GM18873 (cell line): ENCODE measurements around the gene SP5.
"Not testable (repeated sequence)": the region's sequence is repeated elsewhere in the genome, so short reads cannot be mapped to it uniquely, and the experiment has no call there.

Experiments
- ATAC-seq: cut with Tn5 transposase; IDR thresholded peaks from one replicate; pipeline ENCODE4 v1.9.1; 2021; ENCODE audit warnings: mild to moderate bottlenecking, moderate library complexity, moderate number of reproducible peaks; ENCODE audit not compliant: unreplicated experiment, low FRiP score

SP5 gene

DNA sequence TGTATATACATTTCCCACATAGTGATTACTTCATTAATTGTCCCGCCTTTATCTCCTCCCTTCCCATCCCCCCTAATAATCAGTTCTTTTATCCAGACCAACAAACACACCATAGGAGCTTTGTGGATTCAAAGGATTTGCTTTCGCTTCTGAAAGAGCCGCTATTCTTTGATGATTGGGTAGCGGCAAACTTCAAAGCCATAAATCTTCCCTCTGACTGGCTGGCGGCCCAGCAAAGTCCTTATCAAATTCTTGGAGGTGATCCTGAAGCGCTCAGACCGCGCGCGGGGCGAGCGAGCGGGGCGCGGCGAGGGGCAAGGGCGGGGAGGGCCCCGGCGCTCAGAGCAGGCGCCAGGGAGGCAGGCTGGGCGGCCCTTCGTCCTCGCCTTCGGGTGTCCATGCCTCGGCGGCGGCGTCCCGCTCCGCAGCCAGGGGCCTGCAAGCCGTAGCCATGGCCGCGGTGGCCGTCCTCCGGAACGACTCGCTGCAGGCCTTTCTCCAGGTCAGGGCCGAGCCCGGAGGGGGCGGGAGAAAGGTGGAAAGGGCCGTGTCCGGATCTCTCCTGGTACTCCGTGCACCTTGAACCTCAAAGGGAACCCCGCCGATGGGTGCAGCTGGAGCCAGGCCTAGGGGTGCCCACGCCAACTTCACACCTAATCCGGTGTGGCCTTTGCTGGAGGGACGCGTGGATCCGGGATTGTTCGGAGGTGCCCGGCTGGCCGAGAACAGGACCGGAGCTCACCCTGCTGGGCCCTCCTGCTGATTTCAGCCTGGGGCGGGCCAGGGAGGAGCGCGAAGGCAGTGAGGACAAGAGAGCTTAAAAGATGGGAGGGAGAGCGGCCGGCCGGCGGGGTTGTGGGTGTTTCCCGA, at the start of gene SP5:
Gene SP5, plus strand, starts transcription at position 276 of the 870 bp plus-strand sequence. Its CDS starts 176 bp downstream, at position 452.
- no peak for ATAC-seq

DNA sequence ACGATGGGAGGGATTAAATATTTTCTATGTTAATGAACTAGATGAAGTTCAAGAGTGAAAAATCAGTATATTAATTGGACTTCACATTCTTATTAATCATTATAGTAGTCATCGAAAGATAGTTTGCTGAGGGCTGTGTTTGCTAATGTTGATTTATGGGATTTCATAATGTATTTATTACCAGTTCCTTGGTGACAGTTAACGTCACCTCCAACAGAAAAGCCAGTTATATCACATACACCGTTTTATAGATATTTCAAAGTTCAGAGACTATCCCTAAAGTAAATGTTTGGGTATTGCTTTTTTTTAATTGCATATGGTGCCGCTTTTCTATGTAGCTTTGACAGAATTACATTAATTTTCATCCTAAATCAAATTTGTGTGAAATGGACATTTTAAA, 49.4 kb upstream of the SP5 start:
- no peak for ATAC-seq

DNA sequence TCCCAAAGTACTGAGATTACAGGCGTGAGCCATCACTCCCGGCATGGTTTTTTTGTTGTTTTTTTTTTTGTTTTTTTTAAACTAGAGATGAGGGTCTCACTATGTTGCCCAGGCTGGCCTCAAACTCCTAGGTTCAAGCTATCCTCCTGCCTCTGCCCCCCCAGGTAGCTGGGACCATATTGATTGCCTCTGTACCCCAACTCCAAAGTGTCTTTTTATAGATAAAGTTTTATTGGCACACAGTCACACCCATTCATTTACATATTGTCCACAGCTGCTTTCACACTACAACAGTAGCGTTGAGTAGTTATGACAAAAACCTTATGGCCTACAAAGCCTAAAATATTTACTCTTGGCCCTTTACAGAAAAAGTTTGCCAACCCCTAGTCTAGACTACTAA, 45.2 kb upstream of the SP5 start:
- no peak for ATAC-seq

DNA sequence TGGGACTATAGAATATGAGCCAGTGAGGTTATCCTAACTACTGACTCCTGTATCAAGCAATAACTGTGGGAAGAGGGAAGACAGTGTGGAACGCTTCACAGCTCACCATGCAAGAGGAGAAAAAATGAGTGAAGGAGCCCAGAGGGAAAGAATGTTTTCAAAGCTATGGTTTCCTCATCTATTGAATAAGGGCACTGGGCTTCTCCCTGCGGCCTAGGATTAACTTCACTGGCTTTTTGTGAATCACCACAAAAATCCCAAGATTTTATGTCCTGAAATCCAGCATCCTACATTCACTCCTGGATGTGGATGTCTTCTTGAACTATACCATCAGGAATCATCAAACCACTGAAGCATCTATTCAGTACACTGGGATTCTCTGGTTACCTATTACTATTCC, 44.5 kb upstream of the SP5 start:
- no peak for ATAC-seq

DNA sequence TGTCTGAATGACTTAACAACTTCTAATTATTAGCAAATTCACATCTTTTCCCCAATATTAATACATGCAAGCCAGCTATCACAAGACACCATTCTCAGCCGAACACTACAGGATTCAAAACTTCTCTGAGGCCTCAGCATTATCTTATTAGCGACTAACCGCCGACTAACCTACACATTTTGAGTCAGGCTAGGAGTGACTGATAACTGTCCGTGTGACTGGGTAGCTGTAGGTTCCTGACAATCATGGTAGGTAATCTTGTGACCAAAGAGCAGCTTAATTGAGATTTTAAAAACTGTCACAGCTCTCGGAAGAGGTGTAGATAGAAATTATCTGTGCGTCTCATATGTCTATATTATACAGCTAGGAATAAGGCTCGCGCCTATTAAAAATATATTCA, 44.1 kb upstream of the SP5 start:
- ATAC-seq, result no peak

DNA sequence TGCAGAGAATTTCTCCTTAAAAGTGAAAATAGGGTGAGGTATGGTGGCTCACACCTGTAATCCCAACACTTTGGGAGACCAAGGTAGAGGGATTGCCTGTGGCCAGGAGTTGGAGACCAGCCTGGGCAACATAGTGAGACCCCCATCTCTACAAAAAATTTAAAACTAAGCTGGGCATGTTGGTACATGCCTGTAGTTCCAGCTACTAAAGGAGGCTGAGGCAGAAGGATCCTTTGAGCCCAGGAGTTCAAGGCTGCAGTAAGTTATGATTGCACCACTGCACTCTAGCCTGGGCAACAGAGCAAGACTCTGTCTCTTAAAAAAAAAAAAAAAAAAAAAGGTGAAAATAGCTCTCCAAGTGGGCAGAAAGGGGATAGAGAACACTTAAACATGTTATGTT, 40.9 kb upstream of the SP5 start:
- not testable (repeated sequence) for ATAC-seq

DNA sequence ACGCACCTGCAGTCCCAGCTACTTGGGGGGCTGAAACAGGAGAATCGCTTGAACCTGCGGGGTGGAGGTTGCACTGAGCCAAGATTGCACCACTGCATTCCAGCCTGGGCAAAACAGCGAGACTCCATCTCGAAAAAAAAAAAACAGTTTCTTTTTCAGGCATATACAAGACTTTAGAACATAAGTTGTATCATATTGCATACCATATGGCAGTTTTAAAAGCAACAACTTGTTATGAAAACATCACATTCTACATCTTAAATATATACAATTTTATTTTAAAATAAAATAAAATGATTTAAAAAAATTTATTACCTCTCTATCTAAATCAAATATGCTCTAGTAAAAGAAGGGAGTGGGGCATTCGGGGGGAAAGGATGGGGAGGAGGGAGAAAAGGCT, 39.4 kb upstream of the SP5 start:
- ATAC-seq, result no peak

DNA sequence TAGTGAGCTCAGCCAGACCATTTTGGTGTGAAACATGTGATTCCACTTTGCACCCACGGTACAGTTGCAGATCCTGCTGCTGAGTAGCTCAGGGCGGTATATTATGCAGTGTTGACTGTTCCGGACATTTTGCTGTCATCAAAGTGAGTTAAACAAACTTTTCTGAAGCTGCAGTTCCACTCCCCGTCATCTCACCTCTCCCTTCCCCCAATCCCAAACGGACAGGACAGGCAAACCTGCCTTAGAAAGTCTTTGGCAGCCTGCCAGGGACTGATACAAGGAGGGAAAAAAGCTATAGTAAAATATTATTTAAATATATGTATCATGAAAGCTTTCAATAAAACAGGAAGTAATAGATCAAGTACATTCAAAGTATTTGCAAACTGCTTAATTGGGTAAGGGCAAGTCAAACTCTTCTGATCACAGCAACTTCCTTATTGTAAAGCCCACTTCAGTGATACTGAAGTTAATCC, 35.5 kb upstream of the SP5 start:
- ATAC-seq, result no peak

DNA sequence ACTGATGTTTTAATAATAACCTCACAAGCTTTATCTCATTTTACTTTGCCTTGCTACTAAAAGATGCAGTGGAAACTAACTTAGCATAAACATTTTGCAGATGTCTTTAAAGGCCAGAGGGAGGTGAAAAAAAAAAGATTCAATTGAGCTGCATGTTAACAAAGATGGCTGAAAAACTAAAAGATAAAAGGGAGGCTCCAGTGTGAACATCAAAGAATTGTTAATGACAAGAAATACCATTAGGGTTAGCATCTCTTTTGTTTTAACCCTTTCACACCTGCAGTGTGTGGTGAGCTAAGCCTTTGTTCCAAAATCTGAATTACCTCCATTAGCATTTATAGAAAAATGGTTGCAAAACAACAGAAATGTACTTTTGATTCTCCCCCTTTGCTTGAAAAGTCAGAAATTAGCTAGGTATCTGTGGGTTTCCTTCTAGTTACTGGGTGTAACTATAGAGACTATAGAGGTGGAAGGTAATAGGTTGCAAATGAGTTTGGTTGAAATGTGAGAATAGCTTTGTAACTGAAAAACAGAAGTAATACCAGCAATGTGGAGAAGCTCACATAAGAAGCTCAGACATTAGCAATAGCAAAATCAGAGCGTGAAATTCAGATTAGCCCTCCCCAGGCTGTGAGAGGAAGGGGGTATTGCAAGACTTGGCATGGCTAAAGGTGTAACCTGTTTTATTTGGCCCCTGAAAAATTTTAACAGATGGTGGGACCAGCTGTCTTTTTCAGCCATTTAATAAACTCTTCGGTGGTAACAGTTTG, 34.8 kb upstream of the SP5 start:
- ATAC-seq, result peak; percentile 69

DNA sequence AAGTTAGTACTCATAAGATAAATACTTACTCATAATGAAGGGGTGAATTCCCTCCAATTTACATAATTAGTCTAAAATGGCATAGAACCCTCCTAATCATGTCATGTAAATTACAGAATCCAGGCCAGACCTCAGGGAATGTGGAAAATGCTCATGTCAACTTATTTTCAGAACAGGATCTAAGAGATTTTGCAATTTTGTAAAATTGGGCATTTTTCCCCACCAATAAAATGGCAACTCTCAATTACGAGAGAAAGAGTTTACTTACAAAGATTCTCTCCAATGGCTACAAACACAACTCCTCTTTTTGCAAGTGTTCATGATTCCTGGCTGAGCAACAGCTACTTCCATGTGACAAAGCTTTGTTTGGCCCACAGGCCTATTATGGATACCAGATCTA, 33.8 kb upstream of the SP5 start:
- no peak for ATAC-seq

DNA sequence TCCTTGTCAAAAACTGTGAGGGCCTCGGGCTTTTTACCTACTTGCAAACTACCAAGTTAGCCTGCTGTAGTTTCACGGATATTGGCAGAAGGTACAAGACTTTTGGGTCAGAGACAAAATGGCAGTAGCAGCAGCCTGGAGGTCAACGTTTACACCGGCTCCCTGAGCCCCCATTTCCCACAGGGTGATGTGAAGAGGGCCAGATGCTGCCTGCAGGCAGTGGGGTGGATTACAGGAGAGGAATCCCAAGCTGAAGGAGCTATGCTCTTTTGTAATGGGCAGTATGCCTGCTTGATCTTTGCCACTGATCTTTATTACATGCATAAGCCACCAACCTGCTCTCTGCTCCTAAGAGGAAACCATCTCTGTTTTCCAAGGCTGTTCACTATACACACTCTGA, 29.5 kb upstream of the SP5 start:
- ATAC-seq, result no peak

DNA sequence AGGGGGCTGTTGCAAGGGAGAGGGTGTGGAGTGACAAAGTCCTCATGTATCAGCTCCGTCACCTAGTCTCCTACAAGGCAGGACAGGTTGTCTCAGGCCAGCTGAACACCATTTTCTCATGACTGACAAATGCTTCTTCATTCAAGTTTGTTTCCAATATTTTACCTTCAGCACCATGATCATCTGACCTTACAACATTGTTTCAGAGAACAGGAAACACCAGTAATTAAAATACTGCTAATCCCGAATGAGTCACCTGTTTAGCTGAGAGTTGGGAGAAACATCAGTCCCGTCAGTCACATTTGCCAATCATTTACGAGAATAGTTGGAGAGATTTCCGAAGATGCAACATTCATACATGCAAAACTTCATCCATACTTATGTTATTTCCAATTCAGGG, 25.7 kb upstream of the SP5 start:
- ATAC-seq, result no peak

DNA sequence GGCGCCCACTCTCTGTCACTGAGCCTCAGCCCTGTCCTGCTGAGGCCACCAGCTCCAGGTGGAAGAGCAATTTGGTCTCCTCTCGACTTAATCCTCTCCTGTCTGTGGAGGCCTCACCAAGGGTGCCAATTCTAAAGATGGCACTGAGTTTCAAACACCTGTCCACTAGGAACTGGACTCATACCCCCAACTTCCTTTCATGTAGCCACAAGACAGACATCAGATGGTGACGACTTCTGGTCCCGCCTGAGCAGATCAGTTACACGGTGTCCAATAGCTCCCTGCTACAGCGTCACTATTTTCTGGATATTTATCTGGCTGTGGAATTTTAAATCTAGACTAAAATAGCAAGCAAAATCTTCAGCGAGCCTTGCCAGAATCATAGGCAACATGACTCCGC, 24.5 kb upstream of the SP5 start:
- no peak for ATAC-seq

DNA sequence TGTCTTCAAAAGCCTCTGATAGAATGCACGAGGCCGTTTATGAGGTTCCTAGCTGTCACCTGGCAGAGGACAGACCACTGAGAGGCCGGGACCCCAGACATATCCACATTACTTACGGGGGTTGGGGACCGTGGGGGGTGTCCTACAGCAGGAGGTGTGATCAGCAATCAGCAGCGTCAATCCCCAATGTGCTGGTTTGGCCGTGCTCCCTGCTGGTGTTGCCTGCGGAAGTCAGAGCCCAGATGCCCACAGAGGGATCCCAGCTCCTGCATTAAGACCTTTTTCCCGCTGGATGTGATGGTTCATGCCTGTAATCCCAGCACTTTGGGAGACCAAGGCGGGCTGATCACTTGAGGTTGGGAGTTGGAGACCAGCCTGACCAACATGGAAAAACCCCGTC, 20.8 kb upstream of the SP5 start:
- no peak for ATAC-seq

DNA sequence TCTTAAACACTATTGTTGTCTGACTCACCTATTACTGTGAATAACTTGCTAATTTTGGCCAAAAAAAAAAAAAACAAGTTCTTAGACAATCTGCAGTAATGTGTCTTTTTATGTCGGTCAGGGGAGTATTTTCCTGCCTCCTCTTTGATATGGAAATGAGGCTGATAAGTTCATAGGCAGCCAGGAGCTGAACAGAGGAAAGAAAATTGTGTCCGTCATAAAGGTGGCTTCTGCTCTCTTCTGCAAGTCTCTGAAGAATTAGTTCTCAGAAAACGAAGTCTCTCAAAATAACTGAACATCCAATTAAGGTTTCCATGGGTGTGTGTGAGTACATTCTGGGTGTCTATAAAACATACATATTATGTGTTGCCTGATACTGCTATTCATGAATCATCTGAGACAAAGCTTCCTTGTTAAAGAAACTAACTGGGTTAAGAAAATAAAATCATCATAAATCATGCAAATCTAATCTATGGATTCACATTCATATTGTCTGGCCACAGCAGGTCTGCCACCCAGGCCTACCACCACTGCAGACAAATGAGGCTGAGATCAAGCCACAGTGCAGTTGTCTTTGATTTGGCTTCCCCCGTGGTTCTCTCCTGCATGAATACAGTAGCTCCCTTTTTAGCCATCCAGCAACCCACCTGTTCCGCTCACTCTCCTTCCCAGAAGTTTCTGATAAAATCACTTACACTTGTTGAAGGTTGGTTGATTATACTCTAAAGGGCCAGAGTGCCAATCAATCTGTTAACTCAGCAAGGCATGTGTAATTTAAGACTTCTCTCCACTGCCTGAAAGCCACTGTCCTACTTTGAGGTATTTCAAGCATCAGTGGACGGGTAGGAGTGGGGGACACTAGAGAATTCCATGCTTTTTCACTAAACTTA, 19.4 kb upstream of the SP5 start:
- ATAC-seq, result no peak

DNA sequence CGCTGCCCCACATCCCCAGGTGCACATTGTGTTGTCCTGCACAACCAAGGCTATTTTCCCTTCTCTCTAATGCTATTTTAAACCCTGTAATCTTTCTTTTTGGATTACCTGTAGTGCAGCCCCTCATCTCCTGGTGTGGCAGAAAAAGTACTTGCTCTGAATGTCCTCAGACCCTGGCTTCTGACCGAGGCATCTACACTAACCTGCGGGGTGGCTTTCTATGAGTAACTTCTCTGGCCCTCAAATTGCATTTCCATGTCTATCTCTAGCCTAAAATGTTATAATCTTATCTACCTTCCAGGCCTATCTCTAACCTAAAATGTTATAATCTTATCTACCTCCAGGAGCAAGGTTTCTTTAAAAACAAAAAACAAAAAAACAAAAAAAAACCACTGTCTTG, 18.2 kb upstream of the SP5 start:
- no peak for ATAC-seq

DNA sequence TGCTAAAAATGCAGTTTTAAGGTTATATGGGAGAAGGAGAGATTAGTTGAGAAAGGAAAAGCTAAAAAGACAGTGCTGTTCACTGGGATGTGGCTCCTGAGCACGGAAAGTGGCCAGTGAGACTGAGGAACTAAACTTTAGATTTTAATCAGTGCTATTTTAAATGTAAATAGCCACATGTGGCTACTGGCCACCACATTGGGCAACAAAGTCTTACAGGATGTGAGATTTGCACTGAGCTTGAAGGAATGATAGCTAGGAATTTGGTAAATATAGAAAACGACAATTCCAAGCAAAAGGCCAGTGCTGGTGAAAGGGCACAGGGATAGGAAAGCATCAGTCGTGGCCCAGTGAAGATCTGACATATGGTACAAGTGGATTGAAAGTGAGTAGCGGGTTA, 14.1 kb upstream of the SP5 start:
- ATAC-seq, result no peak

DNA sequence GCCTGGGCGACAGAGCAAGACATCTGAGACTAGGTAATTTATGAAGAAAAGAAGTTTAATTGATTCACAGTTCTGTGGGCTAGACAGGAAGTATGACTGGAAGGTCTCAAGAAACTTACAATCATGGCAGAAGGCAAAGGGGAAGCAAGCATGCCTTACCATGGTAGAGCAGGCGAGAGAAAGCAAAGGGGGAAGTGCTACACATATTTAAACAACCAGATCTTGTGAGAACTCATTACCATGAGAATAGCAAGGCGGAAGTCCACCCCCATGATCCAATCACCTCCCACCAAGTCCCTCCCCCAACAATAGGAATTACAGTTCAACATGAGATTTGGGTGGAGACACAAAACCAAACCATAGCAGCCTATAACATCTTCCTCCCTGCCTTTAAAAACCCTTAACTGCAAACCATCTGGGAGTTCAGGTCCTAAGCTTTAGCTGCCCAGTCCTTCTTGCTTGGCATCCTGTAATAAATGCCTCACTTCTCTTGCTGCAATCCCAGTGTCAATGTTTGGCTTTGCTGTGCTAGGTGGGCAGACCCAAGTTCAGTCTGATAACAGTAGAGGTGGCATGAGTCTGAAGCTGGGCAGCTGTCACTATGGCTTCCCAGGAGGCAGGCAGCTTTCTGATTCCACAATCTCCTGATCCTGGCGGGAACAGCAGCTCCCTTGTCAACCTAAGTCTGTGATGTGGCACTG, 11.2 kb upstream of the SP5 start:
- ATAC-seq, result no peak

DNA sequence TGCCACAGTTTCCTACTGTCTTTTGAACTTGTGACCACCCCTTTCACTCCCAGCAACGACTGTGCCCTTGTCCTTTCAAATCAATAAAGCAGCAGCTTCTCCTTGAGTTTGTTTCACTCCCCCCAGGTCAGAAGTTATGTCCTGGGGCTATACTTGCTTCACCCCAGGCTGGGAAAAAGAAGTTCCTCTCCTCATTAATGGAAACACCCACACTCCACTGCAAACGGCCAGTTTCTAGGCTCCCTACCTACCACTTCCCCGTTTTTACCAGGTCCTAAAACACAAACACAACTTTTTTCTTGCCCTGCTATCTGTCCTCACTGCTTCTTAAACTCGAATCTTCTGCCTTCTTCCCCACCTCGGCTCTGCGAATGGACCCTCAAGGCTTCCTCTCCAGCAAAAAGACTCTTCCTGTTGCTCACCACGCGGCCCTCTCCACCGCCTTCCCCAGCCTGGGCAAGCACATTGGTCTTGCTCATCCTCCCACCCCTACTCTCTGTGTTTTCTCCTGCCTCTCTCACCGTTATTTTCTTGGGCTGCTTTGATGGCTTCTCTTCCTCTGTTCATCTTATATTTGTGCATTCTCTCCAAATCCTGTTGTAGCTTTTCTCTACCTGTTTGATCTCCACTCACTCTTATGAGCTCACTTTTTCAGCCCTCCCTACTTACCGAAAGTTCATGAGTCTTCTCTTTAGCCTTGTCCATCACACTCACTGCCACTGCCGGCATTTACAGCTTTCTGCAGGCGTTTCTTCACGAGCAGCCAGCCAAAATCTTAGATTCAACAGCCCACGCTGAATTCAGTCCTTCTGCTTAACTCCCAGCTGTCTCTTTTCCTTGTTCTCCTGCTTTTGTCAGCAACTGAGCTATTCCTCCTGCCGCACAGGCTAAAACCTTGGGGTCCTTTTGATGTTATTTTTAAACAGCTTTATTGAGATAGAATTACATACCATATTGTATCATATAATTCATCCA, 7.0 kb upstream of the SP5 start:
- ATAC-seq, result no peak
